HG03045 (cell line): Measurements from ENCODE around the gene MT3.
"Not testable (repeated sequence)": the region's sequence is repeated elsewhere in the genome, so short reads cannot be mapped to it uniquely, and the experiment has no call there.

Source experiments
- ATAC-seq: cut with Tn5 transposase; IDR thresholded peaks from one replicate; pipeline ENCODE4 v1.9.1; 2021; ENCODE audit warnings: mild to moderate bottlenecking, moderate library complexity; ENCODE audit not compliant: unreplicated experiment

The MT3 gene

GRCh38 chr16:56608876-56609462 is 19.6 kb downstream of the MT3 start:
- ATAC-seq: no peak

- peak; percentile 31 for ATAC-seq
Observed at GRCh38 chr16:56609463-56609921, 20.2 kb downstream of the MT3 start.

DNA sequence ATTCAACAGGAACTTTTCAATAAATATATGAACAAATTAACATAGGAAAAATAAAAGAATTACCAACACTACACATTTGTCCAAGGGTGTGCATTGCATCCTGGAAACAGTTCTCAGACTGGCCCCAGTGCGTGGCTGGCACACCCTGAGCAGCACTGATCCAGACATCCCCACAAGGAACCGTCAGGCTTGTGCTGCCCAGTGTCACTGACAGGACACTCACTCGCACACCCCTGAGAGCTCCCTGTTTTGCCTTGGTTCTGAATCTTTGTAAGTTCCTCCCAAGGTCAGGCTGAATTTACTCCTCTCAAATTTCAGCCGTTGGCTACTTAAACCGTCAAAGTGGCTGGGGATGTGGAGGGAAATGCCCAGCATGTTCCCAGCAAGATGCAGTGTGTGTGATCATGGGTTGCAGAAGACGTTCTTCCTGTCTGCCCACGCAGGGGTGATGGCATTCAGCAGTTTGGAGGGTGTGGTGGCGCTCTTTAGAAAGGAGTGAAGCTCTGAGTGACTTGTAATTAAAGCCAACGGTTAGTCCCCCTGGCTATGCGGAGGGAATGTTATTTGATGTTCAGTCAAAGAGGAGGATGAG is 20.8 kb downstream of the MT3 start:
- no peak for ATAC-seq

DNA sequence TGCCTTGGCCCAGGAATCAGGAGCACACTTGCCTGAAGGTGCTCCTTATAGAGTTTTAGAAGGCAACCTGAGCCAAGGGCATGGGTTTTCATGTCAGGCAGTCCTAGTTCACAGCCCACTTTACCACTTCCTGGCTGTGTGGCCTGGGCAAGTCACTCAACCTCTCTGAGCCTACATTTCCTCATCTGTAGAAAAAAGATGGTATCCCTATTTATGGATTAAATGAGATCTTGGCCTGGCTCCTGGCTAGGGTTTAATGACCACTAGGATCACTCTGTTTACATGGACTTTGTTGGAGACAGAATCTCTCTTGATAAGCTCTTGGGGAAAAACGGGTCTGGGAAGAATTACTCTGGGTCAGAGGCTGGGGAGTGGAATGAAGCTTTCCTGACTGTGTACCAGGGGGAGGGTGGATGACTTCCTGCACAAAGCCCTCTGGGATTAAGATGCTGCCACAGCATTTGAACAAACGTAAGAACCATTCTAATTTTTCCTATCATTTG is 21.3 kb downstream of the MT3 start:
- ATAC-seq: no peak

GRCh38 chr16:56611281-56611833 is 22.0 kb downstream of the MT3 start:
- no peak for ATAC-seq

- ATAC-seq: no peak
Observed at GRCh38 chr16:56613706-56614105, 24.4 kb downstream of the MT3 start.

- ATAC-seq: no peak
Observed at GRCh38 chr16:56614549-56614991, 25.2 kb downstream of the MT3 start.

- no peak for ATAC-seq
Observed at GRCh38 chr16:56615353-56615752, 26.0 kb downstream of the MT3 start.

DNA sequence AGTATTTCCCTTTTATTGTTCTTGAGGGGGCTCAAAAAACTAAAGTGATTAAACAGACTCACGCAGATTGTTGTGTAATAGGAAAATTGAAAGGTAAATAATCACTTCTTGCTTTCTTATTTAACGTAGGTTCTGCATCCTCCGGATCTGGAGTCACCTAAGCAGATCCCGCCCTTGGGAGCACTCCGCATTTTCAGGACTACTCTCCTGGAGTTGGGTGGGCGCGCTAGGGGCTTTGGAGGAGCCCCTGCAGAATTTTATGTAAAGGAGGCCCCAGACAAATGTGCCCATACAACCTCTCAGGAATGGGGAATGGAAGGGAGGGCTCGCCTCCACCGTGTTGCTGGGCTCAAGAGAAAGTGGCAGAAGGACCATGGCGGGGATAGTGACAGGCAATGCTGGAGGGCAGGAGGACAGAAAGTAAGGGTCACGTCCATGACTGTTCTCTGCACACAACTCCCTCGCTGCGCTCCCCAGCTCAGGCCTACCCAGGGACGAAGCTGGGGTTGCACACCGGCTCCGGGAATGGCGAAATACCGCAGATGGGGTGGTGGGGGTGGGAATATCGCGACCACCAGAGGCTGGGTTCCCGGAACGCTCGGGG is 27.4 kb downstream of the MT3 start:
- no peak for ATAC-seq

DNA sequence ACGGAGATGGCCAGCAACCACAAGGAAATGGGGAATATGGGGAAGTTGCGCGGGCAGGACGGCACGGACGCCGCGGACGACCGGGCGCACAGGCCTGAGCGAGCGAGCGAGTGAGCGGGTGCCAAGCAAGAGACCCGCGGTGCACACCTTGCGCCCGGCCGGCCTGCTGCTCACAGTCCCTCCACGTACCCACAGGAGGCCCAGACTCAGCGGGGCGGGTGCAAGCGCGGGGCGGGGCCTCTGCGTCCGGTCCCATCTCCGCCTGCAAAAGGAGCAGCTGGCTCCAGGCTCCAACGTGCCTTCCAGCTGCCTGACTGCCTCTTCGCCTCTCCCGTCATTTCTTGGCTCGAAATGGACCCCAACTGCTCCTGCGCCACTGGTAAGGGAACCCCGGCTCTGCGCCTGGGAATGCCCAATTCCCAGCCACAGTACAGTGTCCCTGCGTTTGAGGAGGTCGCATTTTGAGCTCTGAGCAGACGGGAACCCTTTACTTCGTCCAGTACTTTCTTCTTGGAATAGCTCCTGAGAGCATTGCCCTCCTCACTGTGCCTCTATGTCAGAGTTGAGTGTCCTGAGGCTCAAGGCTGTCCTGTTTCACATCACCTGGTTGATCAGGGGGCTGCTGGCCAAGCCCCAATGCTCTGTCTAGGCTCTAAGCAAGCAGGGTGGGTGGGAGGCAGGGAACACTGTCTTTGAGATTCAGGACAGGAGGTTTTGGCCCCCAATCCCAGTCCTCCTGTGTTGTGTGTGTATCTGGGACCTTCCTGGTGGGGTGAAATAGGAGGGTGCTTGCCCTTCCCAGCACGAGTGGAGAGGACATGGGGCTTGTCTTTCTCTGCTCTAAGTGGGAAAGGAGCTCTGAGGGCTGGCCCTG is 28.1 kb downstream of the MT3 start:
- ATAC-seq: no peak

- ATAC-seq: no peak
Observed at GRCh38 chr16:56618138-56618537, 28.8 kb downstream of the MT3 start.

GRCh38 chr16:56620339-56620897 is 31.1 kb downstream of the MT3 start:
- ATAC-seq: no peak

- not testable (repeated sequence) for ATAC-seq
Observed at GRCh38 chr16:56621665-56622445, 32.5 kb downstream of the MT3 start.

GRCh38 chr16:56623184-56623583 is 33.9 kb downstream of the MT3 start:
- not testable (repeated sequence) for ATAC-seq

DNA sequence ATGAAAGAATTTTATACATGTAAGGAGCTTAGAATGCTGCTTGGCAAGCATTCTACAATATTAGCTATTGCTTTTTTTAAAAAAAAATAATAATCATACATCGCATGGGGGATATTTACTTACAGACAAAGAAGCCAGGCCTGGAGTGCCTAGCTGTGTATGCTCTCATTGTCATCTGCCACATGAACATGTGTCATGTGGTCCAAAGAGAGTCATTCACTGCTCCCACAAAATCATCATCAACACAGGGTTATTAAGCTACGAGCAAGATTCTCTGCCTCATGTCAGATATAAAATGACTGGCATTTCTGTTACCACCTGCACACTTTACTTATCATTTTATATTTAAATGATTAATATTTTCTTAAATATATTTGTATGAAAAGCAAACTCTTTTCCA is 34.3 kb downstream of the MT3 start:
- ATAC-seq: no peak

DNA sequence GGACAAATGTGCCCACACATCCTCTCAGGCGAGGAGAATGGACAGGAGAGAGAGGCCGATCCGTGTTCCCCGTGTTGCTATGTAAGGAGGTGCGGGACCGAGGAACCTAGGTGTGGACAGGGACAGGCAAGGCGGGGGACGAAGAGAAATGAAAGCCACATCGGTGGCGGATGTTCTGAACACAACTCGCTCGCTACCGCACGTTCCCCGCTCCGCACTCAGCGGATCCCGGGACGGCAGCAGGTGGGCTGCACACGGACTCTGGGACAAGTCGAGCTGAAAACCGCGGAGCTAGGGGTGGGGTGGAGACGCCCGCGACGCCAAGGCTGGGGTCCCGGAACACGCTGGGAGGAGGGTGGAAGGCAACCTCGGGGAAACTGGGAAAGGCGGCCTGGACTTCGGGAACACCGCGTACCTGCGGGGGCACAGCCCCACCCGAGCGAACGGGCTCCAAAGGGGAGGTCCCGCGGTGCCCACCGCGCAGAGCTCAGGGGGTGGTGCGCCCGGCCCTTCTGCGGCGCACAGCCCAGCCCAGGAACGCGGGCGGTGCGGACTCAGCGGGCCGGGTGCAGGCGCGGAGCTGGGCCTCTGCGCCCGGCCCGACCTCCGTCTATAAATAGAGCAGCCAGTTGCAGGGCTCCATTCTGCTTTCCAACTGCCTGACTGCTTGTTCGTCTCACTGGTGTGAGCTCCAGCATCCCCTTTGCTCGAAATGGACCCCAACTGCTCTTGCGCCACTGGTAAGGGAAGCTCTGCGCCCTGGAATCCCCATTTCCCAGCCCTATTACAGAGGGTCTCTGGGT is 36.0 kb downstream of the MT3 start, which contains the start of gene MT1E:
MT1E (plus strand) TSS at position 642 of the 803 bp plus-strand sequence; CDS start at position 713, 71 bp downstream.
- ATAC-seq: peak; percentile 47

- ATAC-seq: no peak
Observed at GRCh38 chr16:56625943-56626654, 36.8 kb downstream of the MT3 start.

DNA sequence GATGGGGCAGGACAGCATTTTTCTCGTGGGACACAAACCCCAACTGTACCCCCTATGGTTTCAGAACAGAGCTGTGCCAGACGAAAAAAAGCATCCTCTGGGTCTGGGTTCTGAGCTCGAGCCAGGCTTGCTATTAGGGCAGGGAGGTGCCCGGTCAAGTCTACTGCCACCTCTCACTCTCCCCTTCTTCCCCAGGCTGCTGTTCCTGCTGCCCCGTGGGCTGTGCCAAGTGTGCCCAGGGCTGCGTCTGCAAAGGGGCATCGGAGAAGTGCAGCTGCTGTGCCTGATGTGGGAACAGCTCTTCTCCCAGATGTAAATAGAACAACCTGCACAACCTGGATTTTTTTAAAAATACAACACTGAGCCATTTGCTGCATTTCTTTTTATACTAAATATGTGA is 37.4 kb downstream of the MT3 start:
- ATAC-seq: no peak
